LNCaP clone FGC (cell line): ENCODE data around the gene MET.

ENCODE experiments used
- DNase-seq: peaks from one replicate; pipeline ENCODE4 v3.0.0-alpha.2; 2011; ENCODE audit warnings: low read depth
- H3K4me3 ChIP-seq: 2 replicates; pipeline ENCODE4 v1.5.1; 2011; ENCODE audit warnings: mild to moderate bottlenecking, low read depth, low read length, control low read depth
- CTCF ChIP-seq: IDR thresholded peaks from 2 replicates; pipeline ENCODE4 v1.5.1; 2012; ENCODE audit warnings: mild to moderate bottlenecking; ENCODE audit not compliant: control insufficient read depth, insufficient read depth; ENCODE audit errors: extremely low read depth

The MET gene

DNA sequence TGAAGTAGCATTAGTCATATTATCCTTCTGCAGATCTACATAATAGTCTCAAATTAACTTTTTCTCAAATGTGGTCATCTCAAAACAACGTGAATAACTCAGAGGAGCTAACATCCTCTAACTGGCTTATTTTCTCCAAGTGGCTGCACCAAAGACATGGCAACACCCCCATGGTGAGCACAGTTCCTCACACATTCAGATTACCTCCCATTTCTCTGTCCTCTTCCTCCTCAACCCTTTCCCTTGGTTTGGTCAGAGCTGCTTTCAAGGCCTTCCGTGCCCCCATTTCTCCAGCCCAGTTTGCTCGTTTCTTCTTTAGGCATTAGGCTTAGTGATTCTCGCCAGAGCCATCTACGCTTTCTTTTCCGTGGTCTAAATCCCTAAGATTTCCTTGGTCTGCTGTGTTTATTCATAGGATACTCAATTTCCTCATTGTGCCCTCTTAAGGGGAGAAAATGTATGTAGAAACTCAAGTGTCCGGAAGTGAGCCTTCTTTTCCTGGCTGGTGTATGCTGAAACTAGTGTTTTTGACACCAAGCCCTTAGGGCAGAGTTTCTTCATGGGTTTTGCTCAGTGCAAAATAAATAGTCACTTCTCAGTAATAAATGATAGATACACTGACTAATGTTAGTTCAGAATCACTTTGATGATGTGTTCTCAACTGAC, 2.6 kb downstream of the MET start:
- H3K4me3 ChIP-seq: no peak overlapping the region
- no peak for DNase-seq
- no peak for TF ChIP-seq CTCF

- DNase-seq: no peak
- no peak for TF ChIP-seq CTCF
- no peak overlapping the region for H3K4me3 ChIP-seq
These were observed 3.9 kb downstream of the MET start for GRCh38 chr7:116675812-116676355.

- no peak overlapping the region for H3K4me3 ChIP-seq
- no peak for TF ChIP-seq CTCF
- no peak for DNase-seq
These were observed 6.8 kb downstream of the MET start for GRCh38 chr7:116678780-116679179.

- no peak overlapping the region for H3K4me3 ChIP-seq
- DNase-seq: no peak
- TF ChIP-seq CTCF: no peak
These were observed 7.5 kb downstream of the MET start for GRCh38 chr7:116679500-116679899.

DNA sequence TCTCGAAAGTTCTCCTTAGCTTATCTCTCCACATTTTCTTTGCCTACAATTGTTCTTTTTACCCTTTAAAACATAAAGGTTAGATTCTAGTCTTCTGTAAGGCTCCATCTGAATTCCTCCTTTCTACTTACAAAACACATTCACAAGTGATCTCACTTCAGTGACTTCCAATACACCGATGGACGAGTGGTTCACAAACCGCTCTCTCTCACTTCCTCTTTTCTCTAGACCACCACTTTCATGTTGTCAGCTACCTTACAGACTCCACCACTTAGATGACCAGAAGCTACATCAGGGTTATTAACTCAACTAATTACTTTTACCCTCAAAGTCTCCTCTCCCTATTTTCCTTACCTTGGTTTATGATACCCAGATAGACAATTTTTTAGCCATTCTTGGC, 11.8 kb downstream of the MET start:
- no peak for DNase-seq
- H3K4me3 ChIP-seq: no peak overlapping the region
- TF ChIP-seq CTCF: no peak

GRCh38 chr7:116686033-116686432, 14.0 kb downstream of the MET start:
- H3K4me3 ChIP-seq: no peak overlapping the region
- no peak for TF ChIP-seq CTCF
- DNase-seq: no peak
